Panc1 (cell line): ENCODE measurements around the gene RNU6-7. TPM values are rescaled to one million over a fixed set of nuclear protein-coding genes. Genes with fewer than 3 reads are reported as not detected.

ENCODE experiments used
- ATAC-seq: fragments of 200-7000 bp; cut with Tn5 transposase; 2 replicates; pipeline ENCODE4 v1.9.1; 2020; ENCODE audit warnings: mild to moderate bottlenecking, moderate library complexity
- BruUV-seq: library from RNA; stranded (reverse); fragments of 400-500 nt; replicated peaks from 2 replicates; lab custom pipeline; 2021; lab: Mats Ljungman, UMichigan
- CTCF ChIA-PET: fragments of 300-600 bp; sonication (Branson Sonifier 250); formaldehyde crosslinking; loops from one replicate; lab custom pipeline; 2022; ENCODE audit warnings: antibody characterized with exemption; lab: Charles Lee
- POLR2A ChIA-PET: fragments of 300-600 bp; sonication (Branson Sonifier 250); formaldehyde crosslinking; loops from one replicate; lab custom pipeline; 2022; ENCODE audit warnings: antibody characterized with exemption; lab: Charles Lee
- DNase-seq: peaks from one replicate; pipeline ENCODE4 v3.0.0-alpha.2; 2010; ENCODE audit warnings: low read depth, low spot score
- H3K27ac ChIP-seq: 2 replicates; pipeline ENCODE4 v1.5.1; 2011; ENCODE audit warnings: mild to moderate bottlenecking, low read length, inconsistent platforms
- H3K27me3 ChIP-seq: fragments of 200-500 bp; sonication (Bioruptor generic); 2 replicates; pipeline ENCODE4 v1.6.0; 2014; ENCODE audit warnings: low read length, inconsistent platforms; ENCODE audit not compliant: control insufficient read depth, insufficient read depth
- H3K36me3 ChIP-seq: fragments of 200-500 bp; sonication (Bioruptor generic); 2 replicates; pipeline ENCODE4 v1.5.1; 2014; ENCODE audit warnings: inconsistent platforms, mild to moderate bottlenecking, low read length, moderate library complexity; ENCODE audit not compliant: control insufficient read depth, insufficient read depth
- H3K4me1 ChIP-seq: 2 replicates; pipeline ENCODE4 v1.5.1; 2011; ENCODE audit warnings: inconsistent platforms, mild to moderate bottlenecking, low read length, moderate library complexity; ENCODE audit not compliant: control insufficient read depth, insufficient read depth
- H3K4me3 ChIP-seq, 2 experiments: 2 replicates each; pipeline ENCODE4 v1.5.1; 2011 to 2012; ENCODE audit warnings: low read depth in 2 of 2, low read length in 2 of 2, mild to moderate bottlenecking in 2 of 2, inconsistent platforms in 1 of 2, moderate library complexity in 1 of 2
- H3K9me3 ChIP-seq: fragments of 200-500 bp; sonication (Bioruptor generic); 2 replicates; pipeline ENCODE4 v1.5.1; 2014; ENCODE audit warnings: low read depth, mild to moderate bottlenecking, inconsistent platforms, low read length, moderate library complexity; ENCODE audit not compliant: control insufficient read depth, insufficient read depth
- POLR2AphosphoS5 ChIP-seq: IDR thresholded peaks from 2 replicates; pipeline ENCODE4 v1.6.1; 2012; ENCODE audit warnings: mild to moderate bottlenecking, low read depth, low read length, moderate library complexity
- REST ChIP-seq, 2 experiments: IDR thresholded peaks; 2 replicates each; pipeline ENCODE4 v1.6.1; 2011 to 2012; ENCODE audit warnings: low read depth in 2 of 2, control low read depth in 1 of 2, low read length in 1 of 2, mild to moderate bottlenecking in 1 of 2, moderate library complexity in 1 of 2; ENCODE audit not compliant: insufficient read depth in 1 of 2
- SIN3A ChIP-seq: IDR thresholded peaks from 2 replicates; pipeline ENCODE4 v1.6.1; 2012; ENCODE audit warnings: low read depth, mild to moderate bottlenecking, low read length, moderate library complexity, borderline replicate concordance; ENCODE audit not compliant: insufficient read depth
- TCF7L2 ChIP-seq: IDR thresholded peaks from 2 replicates; pipeline ENCODE4 v1.6.1; 2011; ENCODE audit warnings: mild to moderate bottlenecking, low read depth, low read length, inconsistent platforms
- in situ Hi-C: cut with HindIII; loops from 2 replicates; pipeline ENCODE4 v1.10.0; 2016; ENCODE audit warnings: low sequenced_read_pairs, low pct_unique_long_range_greater_than_20kb
- intact Hi-C: fragments of 100-400 bp; cut with micrococcal nuclease; formaldehyde crosslinking; loops from one replicate; pipeline ENCODE4 v1.10.0; 2022; ENCODE audit not compliant: unreplicated experiment
- total RNA-seq: library from RNA; stranded (reverse); gene quantifications from one replicate; pipeline ENCODE4 v1.2.1, GENCODE V29; 2021; ENCODE audit not compliant: unreplicated experiment
- TF ChIP-seq, protein P1 (sequence below): fragments of 450-650 bp; IDR thresholded peaks from 2 replicates; pipeline ENCODE4 v1.5.1; 2017; ENCODE audit warnings: mild to moderate bottlenecking

RNU6-7 gene
- total RNA-seq, 1 experiment from 2014 or later: not detected

DNA sequence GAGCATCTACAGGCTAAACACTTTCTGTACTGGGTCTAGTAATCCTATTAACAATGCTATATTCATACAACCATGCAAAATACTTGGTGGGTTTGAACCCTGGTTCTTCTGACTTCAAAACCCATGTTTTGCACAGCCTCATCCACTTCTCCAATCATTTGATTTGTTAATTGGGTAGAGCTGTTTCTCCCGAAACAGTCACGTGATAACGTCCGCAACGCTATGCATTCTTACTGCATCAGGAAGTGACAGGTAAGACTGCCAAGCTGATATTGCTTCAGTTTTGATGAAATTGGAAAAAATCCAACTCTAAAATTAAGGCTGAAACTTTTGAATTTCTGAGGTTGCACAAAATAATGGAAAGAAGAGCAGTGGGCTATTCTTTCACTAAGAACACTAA, 30.4 kb upstream of the RNU6-7 start:
- Histone ChIP-seq H3K27ac (no peak overlapping the region), H3K4me3 (peak overlapping the region in 1 of 2 experiments; percentile 8; a peak in 1 of 4 replicates), H3K27me3 (no peaks in the 10 kb centered on the region), H3K4me1 (no peaks in the 10 kb centered on the region), H3K36me3 (no peaks in the 10 kb centered on the region), H3K9me3 (no peaks in the 10 kb centered on the region)
- in situ Hi-C loops (no loop called here), intact Hi-C loops (no loop called here)
- ChIA-PET CTCF (no interaction called here), POLR2A (no interaction called here)
- TF ChIP-seq REST (IDR thresholded peaks at IDR 0.05; ENCODE audit: insufficient read depth in 1 of 2, low read depth in 2 of 2, low read length in 1 of 2) (no peak), TCF7L2 (no peak), SIN3A (no peak), POLR2AphosphoS5 (no peak)
- TF ChIP-seq, protein P1, sequence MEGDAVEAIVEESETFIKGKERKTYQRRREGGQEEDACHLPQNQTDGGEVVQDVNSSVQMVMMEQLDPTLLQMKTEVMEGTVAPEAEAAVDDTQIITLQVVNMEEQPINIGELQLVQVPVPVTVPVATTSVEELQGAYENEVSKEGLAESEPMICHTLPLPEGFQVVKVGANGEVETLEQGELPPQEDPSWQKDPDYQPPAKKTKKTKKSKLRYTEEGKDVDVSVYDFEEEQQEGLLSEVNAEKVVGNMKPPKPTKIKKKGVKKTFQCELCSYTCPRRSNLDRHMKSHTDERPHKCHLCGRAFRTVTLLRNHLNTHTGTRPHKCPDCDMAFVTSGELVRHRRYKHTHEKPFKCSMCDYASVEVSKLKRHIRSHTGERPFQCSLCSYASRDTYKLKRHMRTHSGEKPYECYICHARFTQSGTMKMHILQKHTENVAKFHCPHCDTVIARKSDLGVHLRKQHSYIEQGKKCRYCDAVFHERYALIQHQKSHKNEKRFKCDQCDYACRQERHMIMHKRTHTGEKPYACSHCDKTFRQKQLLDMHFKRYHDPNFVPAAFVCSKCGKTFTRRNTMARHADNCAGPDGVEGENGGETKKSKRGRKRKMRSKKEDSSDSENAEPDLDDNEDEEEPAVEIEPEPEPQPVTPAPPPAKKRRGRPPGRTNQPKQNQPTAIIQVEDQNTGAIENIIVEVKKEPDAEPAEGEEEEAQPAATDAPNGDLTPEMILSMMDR: no peak
- no TSS peak for BruUV-seq
- no peak for ATAC-seq
- DNase-seq: no peak

- H3K27me3 ChIP-seq: no peaks in the 10 kb centered on the region
- no peaks in the 10 kb centered on the region for H3K36me3 ChIP-seq
- DNase-seq (no peak), ATAC-seq (no peak)
- no TSS peak for BruUV-seq
- no peak overlapping the region for H3K4me3 ChIP-seq
- no peaks in the 10 kb centered on the region for H3K9me3 ChIP-seq
- H3K27ac ChIP-seq: no peak overlapping the region
- in situ Hi-C loops (no loop called here), intact Hi-C loops (no loop called here)
- TF ChIP-seq REST (IDR thresholded peaks at IDR 0.05; ENCODE audit: insufficient read depth in 1 of 2, low read depth in 2 of 2, low read length in 1 of 2) (no peak), POLR2AphosphoS5 (no peak), SIN3A (no peak), TCF7L2 (no peak)
- TF ChIP-seq, protein P1: no peak
- POLR2A ChIA-PET: no interaction called here
- CTCF ChIA-PET: no interaction called here
- no peaks in the 10 kb centered on the region for H3K4me1 ChIP-seq
These were observed 18.4 kb upstream of the RNU6-7 start for GRCh38 chr14:32183151-32184058.
